Fibroblast of pulmonary artery (primary cell): Measurements from ENCODE around the gene CFAP54.

ENCODE experiments used
- DNase-seq: peaks from one replicate; pipeline ENCODE4 v3.0.0-alpha.2; 2010; ENCODE audit warnings: low read depth
- H3K4me3 ChIP-seq: replicated peaks from 2 replicates; pipeline ENCODE4 v1.5.1; 2011; ENCODE audit warnings: low read depth, mild to moderate bottlenecking, control low read depth, low read length, moderate library complexity
- TF ChIP-seq, protein P1 (sequence below): IDR thresholded peaks from 2 replicates; pipeline ENCODE4 v1.5.1; 2011; ENCODE audit warnings: mild to moderate bottlenecking, control low read depth, low read length, inconsistent platforms; ENCODE audit errors: missing control alignments

CFAP54 gene

DNA sequence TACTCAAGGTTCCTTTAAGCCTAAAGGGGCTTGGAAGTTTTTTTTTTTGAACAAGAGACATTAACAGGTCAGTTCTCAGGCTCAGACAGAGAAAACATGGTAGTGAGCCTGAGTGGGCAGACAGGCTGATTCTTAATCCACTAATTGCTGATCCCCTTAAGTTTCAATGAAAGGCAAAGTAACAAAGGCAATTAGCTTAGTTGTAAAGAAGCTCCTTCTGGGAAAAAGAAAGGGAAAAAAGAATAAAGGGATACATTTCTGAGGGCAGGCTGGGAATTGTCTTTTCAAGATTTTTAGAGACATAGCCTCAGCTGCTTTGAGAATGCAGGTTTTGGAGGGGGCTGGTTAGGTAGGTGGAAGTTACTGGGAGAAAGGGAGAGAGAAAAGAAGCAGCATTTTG is 133.8 kb downstream of the CFAP54 start:
- no peak for DNase-seq
- TF ChIP-seq, protein P1, sequence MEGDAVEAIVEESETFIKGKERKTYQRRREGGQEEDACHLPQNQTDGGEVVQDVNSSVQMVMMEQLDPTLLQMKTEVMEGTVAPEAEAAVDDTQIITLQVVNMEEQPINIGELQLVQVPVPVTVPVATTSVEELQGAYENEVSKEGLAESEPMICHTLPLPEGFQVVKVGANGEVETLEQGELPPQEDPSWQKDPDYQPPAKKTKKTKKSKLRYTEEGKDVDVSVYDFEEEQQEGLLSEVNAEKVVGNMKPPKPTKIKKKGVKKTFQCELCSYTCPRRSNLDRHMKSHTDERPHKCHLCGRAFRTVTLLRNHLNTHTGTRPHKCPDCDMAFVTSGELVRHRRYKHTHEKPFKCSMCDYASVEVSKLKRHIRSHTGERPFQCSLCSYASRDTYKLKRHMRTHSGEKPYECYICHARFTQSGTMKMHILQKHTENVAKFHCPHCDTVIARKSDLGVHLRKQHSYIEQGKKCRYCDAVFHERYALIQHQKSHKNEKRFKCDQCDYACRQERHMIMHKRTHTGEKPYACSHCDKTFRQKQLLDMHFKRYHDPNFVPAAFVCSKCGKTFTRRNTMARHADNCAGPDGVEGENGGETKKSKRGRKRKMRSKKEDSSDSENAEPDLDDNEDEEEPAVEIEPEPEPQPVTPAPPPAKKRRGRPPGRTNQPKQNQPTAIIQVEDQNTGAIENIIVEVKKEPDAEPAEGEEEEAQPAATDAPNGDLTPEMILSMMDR = no peak
- no peak overlapping the region for H3K4me3 ChIP-seq

DNA sequence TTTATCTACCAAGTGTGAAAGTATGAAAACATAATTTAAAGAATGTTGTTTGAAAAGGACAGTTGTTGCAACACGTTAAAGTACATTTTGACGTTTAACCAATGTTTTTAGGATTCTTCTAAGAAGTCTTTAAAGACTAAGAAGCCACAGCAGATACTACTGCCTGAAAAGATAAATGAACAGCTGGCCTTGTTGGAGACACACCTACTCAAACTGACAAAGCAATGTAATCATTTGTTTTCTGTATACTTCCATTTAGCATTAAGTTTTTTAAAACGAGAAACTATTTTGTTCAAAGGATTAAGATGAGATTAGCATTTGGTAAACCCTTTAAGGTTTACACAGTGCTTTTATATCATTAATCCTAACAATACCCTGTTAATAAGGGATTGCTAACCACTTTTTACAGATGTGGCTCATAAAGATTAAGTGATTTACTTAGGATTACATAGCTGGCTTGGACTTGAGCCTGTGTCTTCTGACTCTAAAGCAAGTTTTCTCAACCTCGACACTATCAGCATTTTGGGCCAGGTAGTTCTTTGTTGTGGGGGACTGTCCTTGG is 134.4 kb downstream of the CFAP54 start:
- DNase-seq = no peak
- TF ChIP-seq, protein P1 = no peak
- H3K4me3 ChIP-seq = no peak overlapping the region

DNA sequence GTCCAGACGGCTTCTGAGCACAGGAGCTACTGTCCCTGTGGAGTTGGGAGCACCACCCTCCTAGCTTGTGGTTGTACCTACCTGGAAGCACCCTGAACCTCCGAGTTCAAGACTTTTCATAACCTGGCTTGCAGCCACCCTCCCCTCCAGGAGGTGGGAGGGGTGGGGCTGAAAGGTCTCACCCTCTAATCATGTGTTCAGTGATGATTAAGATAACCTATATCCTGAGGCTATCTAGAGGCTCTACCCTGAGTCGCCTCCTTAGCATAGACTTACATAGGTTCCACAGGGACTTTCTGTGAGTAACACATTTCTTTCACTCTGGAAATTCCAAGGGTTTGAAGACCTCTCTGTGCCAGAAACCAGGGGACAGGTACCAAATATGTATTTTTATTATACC is 146.5 kb downstream of the CFAP54 start:
- no peak for DNase-seq
- TF ChIP-seq, protein P1 = no peak
- H3K4me3 ChIP-seq = no peak overlapping the region

DNA sequence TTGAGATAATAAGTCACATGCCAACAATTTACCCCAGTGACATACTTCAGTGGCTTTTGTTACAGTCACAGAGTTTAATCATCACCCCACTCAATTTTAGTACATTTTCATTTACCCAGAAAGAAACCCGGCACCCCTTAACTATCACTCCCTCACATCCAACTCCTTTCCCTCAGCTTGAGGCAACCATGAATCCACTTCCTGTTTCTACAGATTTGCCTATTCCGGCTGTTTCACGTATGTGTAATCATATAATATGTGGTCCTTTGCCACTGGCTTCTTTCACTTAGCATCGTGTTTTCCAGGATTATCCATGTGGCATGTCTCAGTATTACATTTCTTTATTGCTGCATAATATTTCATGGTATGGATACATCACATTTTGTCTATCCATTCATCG is 147.5 kb downstream of the CFAP54 start:
- TF ChIP-seq, protein P1 = no peak
- DNase-seq = no peak
- H3K4me3 ChIP-seq = no peak overlapping the region

DNA sequence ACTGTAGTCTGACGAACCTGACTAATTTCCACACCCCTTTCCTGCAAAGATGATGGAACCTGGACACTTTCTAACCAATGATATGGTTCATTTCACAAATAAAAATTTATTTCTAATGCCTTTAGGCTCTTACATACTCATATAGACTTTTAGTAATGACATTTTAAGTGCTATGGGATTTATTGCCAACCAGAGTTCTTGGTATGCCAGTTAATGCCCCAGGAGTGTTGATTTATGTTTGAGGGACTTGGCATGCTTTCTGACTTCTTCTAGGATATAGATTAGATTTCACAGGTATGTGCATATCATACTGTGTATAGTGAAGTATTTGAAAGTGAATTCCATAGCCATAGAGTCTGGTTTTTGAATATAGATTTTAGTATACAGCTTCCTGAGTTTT is 159.5 kb downstream of the CFAP54 start:
- H3K4me3 ChIP-seq = no peak overlapping the region
- DNase-seq = no peak
- TF ChIP-seq, protein P1 = no peak

DNA sequence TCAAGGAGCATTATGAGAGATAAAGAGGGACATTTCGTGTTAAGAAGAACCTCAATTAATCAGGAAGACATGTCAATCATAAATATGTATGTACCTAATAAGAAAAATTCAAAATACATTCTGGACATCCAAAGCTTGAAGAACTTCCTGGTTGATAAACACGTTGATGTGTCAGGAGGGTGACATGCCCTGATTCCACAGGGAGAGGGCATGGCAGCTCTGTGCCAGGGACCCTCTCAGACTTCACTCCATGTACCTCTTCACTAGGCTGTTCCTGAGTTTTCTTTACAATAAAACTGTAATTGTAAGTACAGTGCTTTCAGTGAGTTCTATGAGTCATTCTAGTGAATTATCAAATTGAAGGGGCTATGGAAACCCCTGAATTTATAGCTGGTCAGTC is 163.5 kb downstream of the CFAP54 start:
- no peak for DNase-seq
- H3K4me3 ChIP-seq = no peak overlapping the region
- TF ChIP-seq, protein P1 = no peak

DNA sequence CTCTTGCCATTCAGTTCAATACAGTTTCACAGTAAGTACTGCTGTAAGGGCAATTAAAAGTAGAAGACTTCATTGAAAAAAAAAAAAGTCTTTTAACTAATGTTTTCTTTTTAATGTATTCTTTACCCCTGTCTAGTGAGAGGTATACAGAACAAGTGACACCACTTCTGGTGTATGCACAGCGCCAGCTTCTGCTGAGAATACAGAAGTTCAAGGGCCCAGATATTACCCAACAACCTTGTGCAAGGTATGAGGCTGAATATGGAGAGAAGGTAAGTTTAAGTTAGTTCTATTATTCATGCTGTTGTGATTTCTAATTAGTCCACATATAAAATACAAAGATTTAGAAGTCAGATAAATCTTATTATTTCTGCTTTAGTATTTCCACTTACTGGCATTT is 168.7 kb downstream of the CFAP54 start:
- no peak overlapping the region for H3K4me3 ChIP-seq
- TF ChIP-seq, protein P1 = no peak
- DNase-seq = no peak
